ENCODE data around the gene PRSS21.

Gene PRSS21

DNA sequence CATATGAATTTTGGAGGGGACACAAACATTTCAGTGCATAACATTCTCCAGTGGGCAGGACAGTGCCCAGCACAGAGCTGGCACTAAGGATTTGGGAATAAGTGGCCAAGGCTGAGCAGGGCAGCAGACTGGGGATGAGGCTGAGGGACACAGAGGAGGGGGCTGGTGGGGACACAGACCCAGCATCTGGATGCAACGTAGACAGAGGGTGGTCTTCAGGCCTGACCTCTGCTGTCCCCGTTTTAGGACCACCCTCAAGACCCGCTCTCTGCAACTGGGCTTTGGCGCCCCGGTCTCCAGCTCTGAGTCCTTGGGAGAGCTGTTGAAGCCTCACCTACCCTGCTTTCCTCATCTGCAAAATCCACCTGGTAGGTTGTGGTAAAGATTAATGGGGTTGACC, 26.4 kb upstream of the PRSS21 start:
- Histone ChIP-seq H3K36me3 (ENCODE audit: insufficient read depth, low read length) (no peaks in the 10 kb centered on the region), H3K79me2 (ENCODE audit: control insufficient read depth, insufficient read depth, low read length, unreplicated experiment) (no peaks in the 10 kb centered on the region), H3K4me3 (ENCODE audit: low read depth, low read length) (no peak overlapping the region), H3K27ac (ENCODE audit: low read depth, low read length) (no peak overlapping the region), H2AFZ (ENCODE audit: low read length, unreplicated experiment) (no peak overlapping the region), H3K27me3 (ENCODE audit: insufficient read depth, low read length) (peaks cover 56% of the 10 kb centered on the region), H3K4me1 (ENCODE audit: control insufficient read depth, insufficient read depth, low read length, unreplicated experiment) (peaks cover 13% of the 10 kb centered on the region)

DNA sequence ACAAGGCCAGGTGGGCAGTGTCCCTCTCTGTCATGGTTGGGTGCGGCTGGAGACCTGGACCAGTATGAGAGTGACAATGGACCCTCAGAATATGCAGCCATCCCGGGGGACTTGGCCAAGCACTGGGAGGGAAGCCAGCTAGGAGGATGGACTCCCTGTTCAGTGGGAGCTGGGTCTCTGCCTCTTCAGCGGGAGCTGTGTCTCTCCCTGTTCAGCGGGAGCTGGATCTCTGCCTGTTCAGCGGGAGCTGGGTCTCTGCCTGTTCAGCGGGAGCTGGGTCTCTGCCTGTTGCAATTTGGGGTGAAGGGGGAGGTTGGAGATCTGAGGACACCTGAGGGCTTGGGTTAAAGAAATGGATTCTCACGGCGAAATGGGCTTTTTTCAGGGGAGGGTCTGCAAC, 25.9 kb upstream of the PRSS21 start:
- Histone ChIP-seq H3K27me3 (ENCODE audit: insufficient read depth, low read length) (peaks cover 50% of the 10 kb centered on the region), H3K27ac (ENCODE audit: low read depth, low read length) (no peak overlapping the region), H2AFZ (ENCODE audit: low read length, unreplicated experiment) (no peak overlapping the region), H3K4me3 (ENCODE audit: low read depth, low read length) (no peak overlapping the region), H3K79me2 (ENCODE audit: control insufficient read depth, insufficient read depth, low read length, unreplicated experiment) (no peaks in the 10 kb centered on the region), H3K4me1 (ENCODE audit: control insufficient read depth, insufficient read depth, low read length, unreplicated experiment) (peaks cover 18% of the 10 kb centered on the region), H3K36me3 (ENCODE audit: insufficient read depth, low read length) (no peaks in the 10 kb centered on the region)

DNA sequence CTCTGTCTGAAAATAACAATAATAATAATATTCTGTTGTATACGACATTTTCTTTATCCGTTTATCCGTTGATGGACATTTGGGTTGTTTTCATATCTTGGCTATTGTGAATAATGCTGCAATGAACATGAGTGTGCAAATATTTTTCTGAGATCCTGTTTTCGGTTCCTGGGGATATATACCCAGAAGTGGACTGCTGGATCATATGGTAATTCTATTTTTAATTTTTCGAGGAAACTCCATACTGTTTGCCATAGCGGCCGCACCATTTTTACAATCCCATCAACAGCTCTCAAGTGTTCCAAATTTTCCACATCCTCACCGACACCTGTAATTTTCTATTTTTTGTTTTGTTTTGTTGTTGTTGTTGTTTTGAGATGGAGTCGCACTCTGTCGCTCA, 24.1 kb upstream of the PRSS21 start:
- peaks cover 19% of the 10 kb centered on the region for H3K4me1 ChIP-seq (ENCODE audit: control insufficient read depth, insufficient read depth, low read length, unreplicated experiment)
- peaks cover 38% of the 10 kb centered on the region for H3K27me3 ChIP-seq (ENCODE audit: insufficient read depth, low read length)
- no peaks in the 10 kb centered on the region for H3K79me2 ChIP-seq (ENCODE audit: control insufficient read depth, insufficient read depth, low read length, unreplicated experiment)
- no peak overlapping the region for H2AFZ ChIP-seq (ENCODE audit: low read length, unreplicated experiment)
- no peaks in the 10 kb centered on the region for H3K36me3 ChIP-seq (ENCODE audit: insufficient read depth, low read length)
- no peak overlapping the region for H3K4me3 ChIP-seq (ENCODE audit: low read depth, low read length)
- H3K27ac ChIP-seq (ENCODE audit: low read depth, low read length), result no peak overlapping the region

DNA sequence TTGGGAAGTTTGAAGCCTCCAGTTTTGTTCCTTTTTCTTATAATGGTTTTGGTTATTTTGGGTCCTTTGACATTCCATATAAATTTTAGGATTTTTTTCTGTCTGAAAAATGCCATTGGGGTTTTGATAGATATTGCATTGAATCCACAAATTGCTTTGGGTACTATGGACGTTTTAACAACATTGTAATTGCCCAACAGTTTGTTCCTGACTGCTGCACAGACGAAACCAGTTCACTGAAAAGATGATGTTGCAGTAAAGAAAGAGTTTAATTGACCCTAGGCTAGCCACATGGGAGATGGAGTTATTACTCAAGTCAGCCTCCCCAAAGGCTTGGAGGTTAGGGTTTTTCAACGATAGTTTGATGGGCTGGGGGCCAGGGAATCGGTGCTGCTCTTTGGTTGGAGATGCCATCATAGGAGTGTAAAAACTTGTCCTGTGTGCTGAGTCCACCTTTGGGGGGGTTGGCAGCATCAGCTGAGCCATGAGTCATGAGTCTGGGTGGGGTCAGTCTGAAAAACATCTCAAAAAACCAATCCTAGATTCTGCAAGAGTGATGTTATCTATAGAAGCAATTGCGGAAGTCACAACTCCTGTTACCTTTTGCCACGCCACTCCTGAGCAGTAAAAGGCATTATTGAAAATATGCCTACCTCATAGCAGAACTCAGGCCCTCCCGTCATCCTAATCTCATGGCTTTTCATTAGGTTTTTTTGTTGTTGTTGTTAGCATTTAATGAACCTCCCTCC, 21.5 kb upstream of the PRSS21 start:
- Histone ChIP-seq H3K79me2 (ENCODE audit: control insufficient read depth, insufficient read depth, low read length, unreplicated experiment) (no peaks in the 10 kb centered on the region), H3K27ac (ENCODE audit: low read depth, low read length) (no peak overlapping the region), H3K27me3 (ENCODE audit: insufficient read depth, low read length) (peaks cover 18% of the 10 kb centered on the region), H3K4me1 (ENCODE audit: control insufficient read depth, insufficient read depth, low read length, unreplicated experiment) (peaks cover 19% of the 10 kb centered on the region), H2AFZ (ENCODE audit: low read length, unreplicated experiment) (no peak overlapping the region), H3K36me3 (ENCODE audit: insufficient read depth, low read length) (no peaks in the 10 kb centered on the region), H3K4me3 (ENCODE audit: low read depth, low read length) (no peak overlapping the region)

DNA sequence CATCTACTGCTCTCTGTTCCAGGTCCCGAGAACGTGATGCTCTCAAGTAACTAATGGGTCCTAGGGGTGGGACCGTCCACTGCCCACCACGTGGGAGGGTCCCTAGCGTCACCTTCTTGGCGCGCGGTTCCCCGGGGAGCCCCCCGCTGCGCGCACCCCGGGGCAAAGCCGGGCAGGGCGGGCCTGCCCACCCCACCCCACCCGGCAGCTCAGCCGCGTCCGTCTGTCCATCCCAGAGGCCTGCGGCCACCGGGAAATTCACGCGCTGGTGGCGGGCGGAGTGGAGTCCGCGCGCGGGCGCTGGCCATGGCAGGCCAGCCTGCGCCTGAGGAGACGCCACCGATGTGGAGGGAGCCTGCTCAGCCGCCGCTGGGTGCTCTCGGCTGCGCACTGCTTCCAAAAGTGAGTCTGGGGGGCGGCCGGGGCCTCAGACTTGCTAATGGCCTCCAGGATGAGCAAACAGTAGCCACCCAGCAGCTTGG, 18.3 kb upstream of the PRSS21 start:
- H2AFZ ChIP-seq (ENCODE audit: low read length, unreplicated experiment), result no peak overlapping the region
- no peak overlapping the region for H3K27ac ChIP-seq (ENCODE audit: low read depth, low read length)
- no peaks in the 10 kb centered on the region for H3K36me3 ChIP-seq (ENCODE audit: insufficient read depth, low read length)
- H3K79me2 ChIP-seq (ENCODE audit: control insufficient read depth, insufficient read depth, low read length, unreplicated experiment), result no peaks in the 10 kb centered on the region
- peaks cover 2% of the 10 kb centered on the region; the same call in 1 of the 2 replicates for H3K27me3 ChIP-seq (ENCODE audit: insufficient read depth, low read length)
- H3K4me3 ChIP-seq (ENCODE audit: low read depth, low read length), result no peak overlapping the region
- peaks cover 19% of the 10 kb centered on the region for H3K4me1 ChIP-seq (ENCODE audit: control insufficient read depth, insufficient read depth, low read length, unreplicated experiment)

DNA sequence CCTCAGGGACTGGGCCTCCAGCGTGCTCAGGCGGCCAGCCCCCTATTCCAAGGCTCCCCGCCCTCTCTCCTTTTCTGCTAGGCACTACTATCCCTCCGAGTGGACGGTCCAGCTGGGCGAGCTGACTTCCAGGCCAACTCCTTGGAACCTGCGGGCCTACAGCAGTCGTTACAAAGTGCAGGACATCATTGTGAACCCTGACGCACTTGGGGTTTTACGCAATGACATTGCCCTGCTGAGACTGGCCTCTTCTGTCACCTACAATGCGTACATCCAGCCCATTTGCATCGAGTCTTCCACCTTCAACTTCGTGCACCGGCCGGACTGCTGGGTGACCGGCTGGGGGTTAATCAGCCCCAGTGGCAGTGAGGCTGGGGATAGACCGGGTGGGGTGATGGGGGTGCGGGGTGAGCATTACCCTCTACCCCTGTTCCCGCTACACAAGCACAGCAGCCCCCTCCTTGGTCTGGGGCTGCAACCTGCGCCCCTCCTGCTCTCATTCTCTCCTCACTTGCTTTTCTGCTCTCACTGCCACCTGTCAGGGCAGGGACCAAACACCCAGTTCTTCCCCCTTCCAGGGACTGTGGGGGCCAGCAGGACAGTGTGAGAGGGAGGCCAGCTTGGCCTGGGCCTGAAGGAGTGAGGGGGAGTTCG, 17.7 kb upstream of the PRSS21 start:
- peaks cover 16% of the 10 kb centered on the region for H3K4me1 ChIP-seq (ENCODE audit: control insufficient read depth, insufficient read depth, low read length, unreplicated experiment)
- no peak overlapping the region for H3K4me3 ChIP-seq (ENCODE audit: low read depth, low read length)
- H3K27me3 ChIP-seq (ENCODE audit: insufficient read depth, low read length), result peaks cover 7% of the 10 kb centered on the region; the same call in 1 of the 2 replicates
- H3K79me2 ChIP-seq (ENCODE audit: control insufficient read depth, insufficient read depth, low read length, unreplicated experiment), result no peaks in the 10 kb centered on the region
- H2AFZ ChIP-seq (ENCODE audit: low read length, unreplicated experiment), result no peak overlapping the region
- H3K27ac ChIP-seq (ENCODE audit: low read depth, low read length), result no peak overlapping the region
- no peaks in the 10 kb centered on the region for H3K36me3 ChIP-seq (ENCODE audit: insufficient read depth, low read length)

DNA sequence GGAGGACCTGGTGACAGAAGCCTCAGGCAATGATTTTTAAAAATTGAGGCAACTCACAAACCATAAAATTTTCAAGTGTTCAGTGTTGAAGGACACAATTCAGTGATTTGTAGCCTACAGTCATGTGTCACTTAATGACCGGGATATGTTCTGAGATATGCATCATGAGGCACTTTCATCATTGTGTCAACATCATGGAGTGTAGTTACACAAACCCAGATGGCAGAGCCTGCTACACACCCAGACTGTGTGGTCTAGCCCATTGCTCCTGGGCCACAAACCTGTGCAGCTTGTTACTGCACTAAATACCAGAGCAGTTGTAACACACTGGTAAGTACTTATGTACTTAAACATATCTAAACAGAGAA, 17.2 kb upstream of the PRSS21 start:
- H3K27me3 ChIP-seq (ENCODE audit: insufficient read depth, low read length), result peaks cover 11% of the 10 kb centered on the region; the same call in 1 of the 2 replicates
- no peak overlapping the region for H2AFZ ChIP-seq (ENCODE audit: low read length, unreplicated experiment)
- no peaks in the 10 kb centered on the region for H3K36me3 ChIP-seq (ENCODE audit: insufficient read depth, low read length)
- H3K27ac ChIP-seq (ENCODE audit: low read depth, low read length), result no peak overlapping the region
- no peaks in the 10 kb centered on the region for H3K79me2 ChIP-seq (ENCODE audit: control insufficient read depth, insufficient read depth, low read length, unreplicated experiment)
- no peak overlapping the region for H3K4me3 ChIP-seq (ENCODE audit: low read depth, low read length)
- peaks cover 11% of the 10 kb centered on the region for H3K4me1 ChIP-seq (ENCODE audit: control insufficient read depth, insufficient read depth, low read length, unreplicated experiment)

DNA sequence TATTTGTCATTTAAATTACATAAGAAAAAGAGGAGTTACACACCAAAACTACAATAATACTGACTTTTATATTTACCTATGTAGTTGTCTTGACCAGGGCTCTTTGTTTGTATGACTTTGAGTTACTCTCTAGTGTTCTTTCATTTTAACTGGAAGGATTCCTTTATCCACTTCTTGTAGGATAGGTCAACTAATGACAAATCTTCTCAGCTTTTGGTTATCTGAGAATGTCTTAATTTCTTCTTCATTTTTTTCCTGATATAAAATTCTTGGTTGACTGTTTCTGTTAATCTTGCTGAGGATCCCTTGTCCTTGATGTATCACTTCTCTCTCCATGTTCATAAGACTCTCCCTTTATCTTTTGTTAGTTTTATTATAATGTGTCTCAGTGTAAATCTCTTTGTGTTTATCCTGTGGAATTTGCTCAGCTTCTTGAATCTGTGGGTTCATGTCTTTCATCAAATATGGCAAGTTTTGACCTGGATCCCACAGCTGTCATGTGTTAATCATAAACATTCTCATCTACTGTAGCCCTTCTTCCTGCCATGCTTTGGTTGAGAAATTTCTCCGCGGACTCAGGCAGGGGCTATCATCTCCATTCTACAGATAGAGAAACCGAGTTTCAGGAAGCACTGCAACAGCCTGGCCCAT, 13.4 kb upstream of the PRSS21 start:
- Histone ChIP-seq H2AFZ (ENCODE audit: low read length, unreplicated experiment) (no peak overlapping the region), H3K27me3 (ENCODE audit: insufficient read depth, low read length) (peaks cover 39% of the 10 kb centered on the region), H3K4me3 (ENCODE audit: low read depth, low read length) (no peak overlapping the region), H3K27ac (ENCODE audit: low read depth, low read length) (no peak overlapping the region), H3K4me1 (ENCODE audit: control insufficient read depth, insufficient read depth, low read length, unreplicated experiment) (no peaks in the 10 kb centered on the region), H3K79me2 (ENCODE audit: control insufficient read depth, insufficient read depth, low read length, unreplicated experiment) (no peaks in the 10 kb centered on the region), H3K36me3 (ENCODE audit: insufficient read depth, low read length) (no peaks in the 10 kb centered on the region)

DNA sequence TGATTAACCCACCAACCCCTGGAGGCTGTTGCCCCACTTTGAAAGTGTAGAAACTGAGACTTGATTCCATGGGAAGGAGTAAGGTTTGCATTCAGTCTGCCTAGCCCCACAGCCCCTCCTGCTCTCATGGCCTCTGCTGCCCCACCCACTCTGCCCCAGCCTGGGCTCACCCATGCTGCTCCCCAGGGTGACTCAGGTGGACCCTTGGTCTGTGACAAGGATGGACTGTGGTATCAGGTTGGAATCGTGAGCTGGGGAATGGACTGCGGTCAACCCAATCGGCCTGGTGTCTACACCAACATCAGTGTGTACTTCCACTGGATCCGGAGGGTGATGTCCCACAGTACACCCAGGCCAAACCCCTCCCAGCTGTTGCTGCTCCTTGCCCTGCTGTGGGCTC, 12.3 kb upstream of the PRSS21 start:
- Histone ChIP-seq H3K4me3 (ENCODE audit: low read depth, low read length) (no peak overlapping the region), H2AFZ (ENCODE audit: low read length, unreplicated experiment) (no peak overlapping the region), H3K27me3 (ENCODE audit: insufficient read depth, low read length) (peaks cover 49% of the 10 kb centered on the region), H3K27ac (ENCODE audit: low read depth, low read length) (no peak overlapping the region), H3K36me3 (ENCODE audit: insufficient read depth, low read length) (no peaks in the 10 kb centered on the region), H3K4me1 (ENCODE audit: control insufficient read depth, insufficient read depth, low read length, unreplicated experiment) (no peaks in the 10 kb centered on the region), H3K79me2 (ENCODE audit: control insufficient read depth, insufficient read depth, low read length, unreplicated experiment) (no peaks in the 10 kb centered on the region)

DNA sequence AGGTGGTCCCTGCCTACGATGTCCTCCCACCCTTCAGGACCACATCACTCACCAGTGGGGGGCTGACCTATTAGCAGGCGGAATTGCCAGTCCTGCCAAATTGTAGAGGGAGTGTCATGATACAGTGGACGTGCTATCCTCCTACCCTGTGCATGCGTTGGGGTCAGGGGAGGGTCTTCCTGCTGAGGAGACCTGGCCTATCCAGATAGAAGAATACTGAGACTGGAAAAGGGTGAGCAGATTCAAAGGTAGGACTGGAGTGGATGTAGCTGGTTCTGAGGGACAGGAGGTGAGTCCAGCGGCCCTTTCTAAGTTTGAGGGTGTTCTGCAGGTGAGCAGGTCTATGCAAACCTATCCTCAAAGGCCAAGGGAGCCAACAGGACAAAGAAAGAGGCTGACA, 10.8 kb upstream of the PRSS21 start:
- H3K79me2 ChIP-seq (ENCODE audit: control insufficient read depth, insufficient read depth, low read length, unreplicated experiment), result no peaks in the 10 kb centered on the region
- no peak overlapping the region for H2AFZ ChIP-seq (ENCODE audit: low read length, unreplicated experiment)
- H3K27me3 ChIP-seq (ENCODE audit: insufficient read depth, low read length), result peaks cover 63% of the 10 kb centered on the region
- no peak overlapping the region for H3K4me3 ChIP-seq (ENCODE audit: low read depth, low read length)
- no peaks in the 10 kb centered on the region for H3K4me1 ChIP-seq (ENCODE audit: control insufficient read depth, insufficient read depth, low read length, unreplicated experiment)
- H3K36me3 ChIP-seq (ENCODE audit: insufficient read depth, low read length), result no peaks in the 10 kb centered on the region
- no peak overlapping the region for H3K27ac ChIP-seq (ENCODE audit: low read depth, low read length)
